Measurements from ENCODE around the gene CENPM. TPM values are rescaled to one million over a fixed set of nuclear protein-coding genes. Genes with fewer than 3 reads are reported as not detected.

Gene CENPM
- total and polyA plus RNA-seq, 10 of the 15 experiments (the other 5 are each of a cell fraction or from before 2014, with no cell fraction given), result 36.7 to 212 (median 74.7) TPM

DNA sequence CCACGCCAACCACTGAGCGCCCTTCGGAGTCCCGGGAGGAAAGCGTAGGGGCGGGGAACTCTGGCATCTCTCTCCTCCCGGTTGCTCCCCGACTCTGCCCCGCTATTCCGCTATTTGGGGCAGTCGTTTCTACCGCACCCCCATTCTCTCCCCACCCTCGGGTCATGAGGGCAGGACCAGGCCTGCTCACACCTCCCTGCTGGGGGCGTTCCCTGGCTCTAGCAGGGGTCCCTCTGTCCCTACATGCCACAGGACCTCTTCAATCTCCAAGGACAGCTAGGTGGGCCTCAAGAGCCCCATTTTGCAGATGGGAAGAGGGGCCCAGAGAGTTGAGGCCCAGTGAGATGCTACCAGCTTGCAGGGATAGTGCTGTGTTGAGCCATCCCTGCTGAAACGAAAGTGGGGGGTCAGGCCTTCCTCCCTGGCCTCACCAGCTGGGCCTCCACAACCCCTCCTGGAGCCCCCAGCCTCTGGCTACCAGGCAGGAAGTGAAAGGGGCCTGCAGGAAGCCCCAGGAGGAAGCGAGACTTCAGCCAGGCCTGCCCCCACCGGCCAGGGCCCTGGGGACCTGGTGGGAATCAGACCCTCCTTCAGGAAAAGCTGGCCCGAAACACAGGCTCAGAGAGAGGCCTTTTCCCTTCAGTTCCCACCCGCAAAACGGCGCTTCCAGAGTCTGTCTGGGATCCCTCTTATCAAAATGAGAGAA is 26.5 kb downstream of the CENPM start (continued):
- TF ChIP-seq NR2C1 (IDR thresholded peaks at IDR 0.05), result peak; percentile 39; the same call in 1 of the 2 replicates
- TF ChIP-seq YBX1 (IDR thresholded peaks at IDR 0.05), result no peak
- TF ChIP-seq MTA3 (IDR thresholded peaks at IDR 0.05; ENCODE audit: borderline replicate concordance, low read length), result no peak
- no peak for TF ChIP-seq POLR2AphosphoS5 (IDR thresholded peaks at IDR 0.05; ENCODE audit: low read length)
- no peak for TF ChIP-seq ESRRA (IDR thresholded peaks at IDR 0.05; ENCODE audit: low read length)
- no peak for TF ChIP-seq KAT2A (conservative IDR thresholded peaks at IDR 0.05; ENCODE audit: control insufficient read depth, low read depth, low read length)
- 0 out of 2 replicates have a peak, but pooled peaks have one; percentile 31 for TF ChIP-seq BMI1 (IDR thresholded peaks at IDR 0.05; ENCODE audit: borderline replicate concordance)
- peak; percentile 82 for TF ChIP-seq MEF2B (IDR thresholded peaks at IDR 0.05; ENCODE audit: partially characterized antibody, poor library complexity, severe bottlenecking)
- TF ChIP-seq, protein P1, sequence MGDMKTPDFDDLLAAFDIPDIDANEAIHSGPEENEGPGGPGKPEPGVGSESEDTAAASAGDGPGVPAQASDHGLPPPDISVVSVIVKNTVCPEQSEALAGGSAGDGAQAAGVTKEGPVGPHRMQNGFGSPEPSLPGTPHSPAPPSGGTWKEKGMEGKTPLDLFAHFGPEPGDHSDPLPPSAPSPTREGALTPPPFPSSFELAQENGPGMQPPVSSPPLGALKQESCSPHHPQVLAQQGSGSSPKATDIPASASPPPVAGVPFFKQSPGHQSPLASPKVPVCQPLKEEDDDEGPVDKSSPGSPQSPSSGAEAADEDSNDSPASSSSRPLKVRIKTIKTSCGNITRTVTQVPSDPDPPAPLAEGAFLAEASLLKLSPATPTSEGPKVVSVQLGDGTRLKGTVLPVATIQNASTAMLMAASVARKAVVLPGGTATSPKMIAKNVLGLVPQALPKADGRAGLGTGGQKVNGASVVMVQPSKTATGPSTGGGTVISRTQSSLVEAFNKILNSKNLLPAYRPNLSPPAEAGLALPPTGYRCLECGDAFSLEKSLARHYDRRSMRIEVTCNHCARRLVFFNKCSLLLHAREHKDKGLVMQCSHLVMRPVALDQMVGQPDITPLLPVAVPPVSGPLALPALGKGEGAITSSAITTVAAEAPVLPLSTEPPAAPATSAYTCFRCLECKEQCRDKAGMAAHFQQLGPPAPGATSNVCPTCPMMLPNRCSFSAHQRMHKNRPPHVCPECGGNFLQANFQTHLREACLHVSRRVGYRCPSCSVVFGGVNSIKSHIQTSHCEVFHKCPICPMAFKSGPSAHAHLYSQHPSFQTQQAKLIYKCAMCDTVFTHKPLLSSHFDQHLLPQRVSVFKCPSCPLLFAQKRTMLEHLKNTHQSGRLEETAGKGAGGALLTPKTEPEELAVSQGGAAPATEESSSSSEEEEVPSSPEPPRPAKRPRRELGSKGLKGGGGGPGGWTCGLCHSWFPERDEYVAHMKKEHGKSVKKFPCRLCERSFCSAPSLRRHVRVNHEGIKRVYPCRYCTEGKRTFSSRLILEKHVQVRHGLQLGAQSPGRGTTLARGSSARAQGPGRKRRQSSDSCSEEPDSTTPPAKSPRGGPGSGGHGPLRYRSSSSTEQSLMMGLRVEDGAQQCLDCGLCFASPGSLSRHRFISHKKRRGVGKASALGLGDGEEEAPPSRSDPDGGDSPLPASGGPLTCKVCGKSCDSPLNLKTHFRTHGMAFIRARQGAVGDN (IDR thresholded peaks at IDR 0.05), result peak; percentile 79
- TF ChIP-seq, protein P2, sequence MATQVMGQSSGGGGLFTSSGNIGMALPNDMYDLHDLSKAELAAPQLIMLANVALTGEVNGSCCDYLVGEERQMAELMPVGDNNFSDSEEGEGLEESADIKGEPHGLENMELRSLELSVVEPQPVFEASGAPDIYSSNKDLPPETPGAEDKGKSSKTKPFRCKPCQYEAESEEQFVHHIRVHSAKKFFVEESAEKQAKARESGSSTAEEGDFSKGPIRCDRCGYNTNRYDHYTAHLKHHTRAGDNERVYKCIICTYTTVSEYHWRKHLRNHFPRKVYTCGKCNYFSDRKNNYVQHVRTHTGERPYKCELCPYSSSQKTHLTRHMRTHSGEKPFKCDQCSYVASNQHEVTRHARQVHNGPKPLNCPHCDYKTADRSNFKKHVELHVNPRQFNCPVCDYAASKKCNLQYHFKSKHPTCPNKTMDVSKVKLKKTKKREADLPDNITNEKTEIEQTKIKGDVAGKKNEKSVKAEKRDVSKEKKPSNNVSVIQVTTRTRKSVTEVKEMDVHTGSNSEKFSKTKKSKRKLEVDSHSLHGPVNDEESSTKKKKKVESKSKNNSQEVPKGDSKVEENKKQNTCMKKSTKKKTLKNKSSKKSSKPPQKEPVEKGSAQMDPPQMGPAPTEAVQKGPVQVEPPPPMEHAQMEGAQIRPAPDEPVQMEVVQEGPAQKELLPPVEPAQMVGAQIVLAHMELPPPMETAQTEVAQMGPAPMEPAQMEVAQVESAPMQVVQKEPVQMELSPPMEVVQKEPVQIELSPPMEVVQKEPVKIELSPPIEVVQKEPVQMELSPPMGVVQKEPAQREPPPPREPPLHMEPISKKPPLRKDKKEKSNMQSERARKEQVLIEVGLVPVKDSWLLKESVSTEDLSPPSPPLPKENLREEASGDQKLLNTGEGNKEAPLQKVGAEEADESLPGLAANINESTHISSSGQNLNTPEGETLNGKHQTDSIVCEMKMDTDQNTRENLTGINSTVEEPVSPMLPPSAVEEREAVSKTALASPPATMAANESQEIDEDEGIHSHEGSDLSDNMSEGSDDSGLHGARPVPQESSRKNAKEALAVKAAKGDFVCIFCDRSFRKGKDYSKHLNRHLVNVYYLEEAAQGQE (IDR thresholded peaks at IDR 0.05; ENCODE audit: low read depth, low read length), result no peak
- no peak for TF ChIP-seq HDAC6 (IDR thresholded peaks at IDR 0.05; ENCODE audit: unreplicated experiment)
- 0 out of 2 replicates have a peak, but pooled peaks have one; percentile 17 for TF ChIP-seq TBL1XR1 (IDR thresholded peaks at IDR 0.05; ENCODE audit: low read depth, low read length)
- TF ChIP-seq PAX5 (IDR thresholded peaks at IDR 0.05; ENCODE audit: borderline replicate concordance, low read depth, low read length), result peak; percentile 49; the same call in 1 of the 2 replicates
- peak; percentile 68 for TF ChIP-seq SP1 (IDR thresholded peaks at IDR 0.05; ENCODE audit: low read depth, low read length)
- no peak for TF ChIP-seq NFYB (IDR thresholded peaks at IDR 0.05; ENCODE audit: insufficient read depth, low read depth, low read length)
- TF ChIP-seq JUND (IDR thresholded peaks at IDR 0.05; ENCODE audit: low read depth, low read length), result no peak
- TF ChIP-seq RAD51 (IDR thresholded peaks at IDR 0.05), result no peak
- TF ChIP-seq ASH2L (IDR thresholded peaks at IDR 0.05; ENCODE audit: borderline replicate concordance, low read depth), result peak; percentile 16; the same call in 1 of the 2 replicates
- TF ChIP-seq TCF7 (IDR thresholded peaks at IDR 0.05; ENCODE audit: borderline replicate concordance), result no peak
- TF ChIP-seq, protein P3, sequence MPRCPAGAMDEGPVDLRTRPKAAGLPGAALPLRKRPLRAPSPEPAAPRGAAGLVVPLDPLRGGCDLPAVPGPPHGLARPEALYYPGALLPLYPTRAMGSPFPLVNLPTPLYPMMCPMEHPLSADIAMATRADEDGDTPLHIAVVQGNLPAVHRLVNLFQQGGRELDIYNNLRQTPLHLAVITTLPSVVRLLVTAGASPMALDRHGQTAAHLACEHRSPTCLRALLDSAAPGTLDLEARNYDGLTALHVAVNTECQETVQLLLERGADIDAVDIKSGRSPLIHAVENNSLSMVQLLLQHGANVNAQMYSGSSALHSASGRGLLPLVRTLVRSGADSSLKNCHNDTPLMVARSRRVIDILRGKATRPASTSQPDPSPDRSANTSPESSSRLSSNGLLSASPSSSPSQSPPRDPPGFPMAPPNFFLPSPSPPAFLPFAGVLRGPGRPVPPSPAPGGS (IDR thresholded peaks at IDR 0.05; ENCODE audit: borderline replicate concordance, insufficient read depth, low read depth, low read length, poor library complexity, severe bottlenecking), result peak; percentile 68
- no peak for TF ChIP-seq RBBP5 (conservative IDR thresholded peaks at IDR 0.05)
- TF ChIP-seq WRNIP1 (IDR thresholded peaks at IDR 0.05; ENCODE audit: borderline replicate concordance, low read depth, low read length), result no peak

Data from GM12878 (cell line).